Tibial nerve (tissue), 3 donors: Measurements from ENCODE around the gene KAT8.

Source experiments
- CTCF ChIP-seq, 5 experiments: fragments of 200-600 bp in 3 of 5; fragments of 450-650 bp in 2 of 5; sonication (generic) in 3 of 5; IDR thresholded peaks; one replicate each; pipeline ENCODE4 v1.5.1; 2016 to 2019; ENCODE audit warnings: antibody characterized with exemption in 5 of 5, mild to moderate bottlenecking in 3 of 5, moderate library complexity in 2 of 5
- POLR2A ChIP-seq, 2 donors: fragments of 450-650 bp; IDR thresholded peaks; one replicate each; pipeline ENCODE4 v1.6.1; 2017; ENCODE audit warnings: antibody characterized with exemption in 2 of 2, mild to moderate bottlenecking in 2 of 2, moderate library complexity in 2 of 2

GRCh38 chr16:31177136-31177535, 59.7 kb downstream of the KAT8 start:
- TF ChIP-seq POLR2A (IDR thresholded peaks at IDR 0.05) (no peak), CTCF (IDR thresholded peaks at IDR 0.05) (no peak)
